Mesodermal cell (in vitro differentiated cells): Measurements from ENCODE around the gene EPB42.

Experiments used
- H3K27ac ChIP-seq: 2 replicates; pipeline ENCODE4 v1.7.0; 2013; ENCODE audit warnings: mild to moderate bottlenecking, low read depth, low read length, moderate library complexity; ENCODE audit not compliant: severe bottlenecking
- H3K36me3 ChIP-seq: 2 replicates; pipeline ENCODE4 v1.7.1; 2013; ENCODE audit warnings: mild to moderate bottlenecking, low read length, moderate library complexity; ENCODE audit not compliant: control insufficient read depth, insufficient read depth
- H3K4me1 ChIP-seq: one replicate; pipeline ENCODE4 v1.7.1; 2013; ENCODE audit warnings: mild to moderate bottlenecking, low read length; ENCODE audit not compliant: insufficient read depth, control insufficient read depth, poor library complexity, severe bottlenecking
- H3K4me3 ChIP-seq: 2 replicates; pipeline ENCODE4 v1.7.0; 2013; ENCODE audit warnings: low read length, control low read depth, mild to moderate bottlenecking; ENCODE audit not compliant: insufficient read depth, poor library complexity, severe bottlenecking; ENCODE audit errors: extremely low read depth
- H3K9me3 ChIP-seq: 2 replicates; pipeline ENCODE4 v1.7.1; 2013; ENCODE audit warnings: mild to moderate bottlenecking, low read length, moderate library complexity; ENCODE audit not compliant: control insufficient read depth
- WGBS, 2 experiments: methylation state at CpG; one replicate each; pipeline ENCODE4 v1.1.5; 2013; ENCODE audit warnings: missing lambda C conversion rate in 2 of 2; ENCODE audit not compliant: insufficient coverage in 2 of 2; 5-methylcytosine and 5-hydroxymethylcytosine counted together

EPB42 gene

GRCh38 chr15:43253431-43254403, 32.9 kb upstream of the EPB42 start:
- Histone ChIP-seq H3K36me3 (no peaks in the 10 kb centered on the region), H3K27ac (no peak overlapping the region), H3K9me3 (no peaks in the 10 kb centered on the region), H3K4me3 (no peak overlapping the region), H3K4me1 (no peaks in the 10 kb centered on the region)
- 82 to 90% methylated on average over 8 to 14 of the region's 15 CpGs for WGBS, 2 experiments

DNA sequence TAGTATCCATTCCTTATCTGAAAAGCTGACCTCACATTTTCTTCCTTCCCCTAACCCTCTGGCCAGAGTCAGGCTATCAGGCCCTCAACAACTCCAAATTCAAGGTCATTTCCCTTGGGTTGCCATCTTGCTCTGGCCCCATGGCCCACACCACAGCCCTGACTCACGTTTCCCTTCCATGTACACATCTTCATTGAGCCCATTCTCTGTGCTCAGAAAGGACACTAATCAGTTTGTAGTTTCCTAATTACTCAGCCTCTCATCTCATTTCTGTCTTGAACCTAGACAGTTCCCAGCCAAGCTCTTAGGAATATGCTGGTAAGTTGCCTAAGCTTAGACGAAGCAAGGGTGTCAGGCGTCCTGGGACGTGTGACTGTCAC, 31.0 kb upstream of the EPB42 start:
- H3K4me3 ChIP-seq = no peak overlapping the region
- no peaks in the 10 kb centered on the region for H3K36me3 ChIP-seq
- H3K27ac ChIP-seq = no peak overlapping the region
- WGBS, 2 experiments = 94 to 95% methylated on average over 4 of the region's 4 CpGs
- H3K4me1 ChIP-seq = no peaks in the 10 kb centered on the region
- no peaks in the 10 kb centered on the region for H3K9me3 ChIP-seq

- Histone ChIP-seq H3K4me1 (no peaks in the 10 kb centered on the region), H3K36me3 (no peaks in the 10 kb centered on the region), H3K9me3 (no peaks in the 10 kb centered on the region), H3K27ac (no peak overlapping the region), H3K4me3 (no peak overlapping the region)
- WGBS, 2 experiments = 85 to 89% methylated on average over 7 to 8 of the region's 8 CpGs
Measured at GRCh38 chr15:43251185-43251870, 30.5 kb upstream of the EPB42 start.

DNA sequence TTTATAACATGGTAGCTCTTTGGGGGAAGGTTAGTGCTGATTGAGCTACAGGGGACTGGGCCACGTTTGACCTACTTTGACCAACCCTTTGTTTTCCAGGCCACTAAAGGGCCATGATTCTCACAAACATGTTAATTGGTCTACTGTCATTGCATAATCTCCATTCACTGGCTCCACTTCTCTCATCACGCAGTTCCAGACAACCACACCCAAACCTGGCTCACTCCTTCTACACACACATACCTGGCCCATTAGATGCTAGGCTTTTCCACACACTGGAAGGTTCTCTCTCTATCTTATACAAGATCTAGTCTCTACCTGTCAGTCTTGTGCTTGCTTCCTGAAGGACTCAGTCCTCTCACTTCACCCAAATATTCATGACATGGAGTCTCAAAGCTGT, 30.0 kb upstream of the EPB42 start:
- Histone ChIP-seq H3K9me3 (no peaks in the 10 kb centered on the region), H3K4me3 (no peak overlapping the region), H3K36me3 (no peaks in the 10 kb centered on the region), H3K4me1 (no peaks in the 10 kb centered on the region), H3K27ac (no peak overlapping the region)
- 90 to 95% methylated on average over 2 of the region's 2 CpGs for WGBS, 2 experiments

- H3K36me3 ChIP-seq = no peaks in the 10 kb centered on the region
- no peak overlapping the region for H3K4me3 ChIP-seq
- WGBS, 2 experiments = 63 to 73% methylated on average over 5 of the region's 5 CpGs
- H3K4me1 ChIP-seq = no peaks in the 10 kb centered on the region
- H3K9me3 ChIP-seq = no peaks in the 10 kb centered on the region
- no peak overlapping the region for H3K27ac ChIP-seq
Measured at GRCh38 chr15:43249699-43250203, 28.9 kb upstream of the EPB42 start.

- Histone ChIP-seq H3K9me3 (no peaks in the 10 kb centered on the region), H3K27ac (no peak overlapping the region), H3K36me3 (no peaks in the 10 kb centered on the region), H3K4me1 (no peaks in the 10 kb centered on the region), H3K4me3 (no peak overlapping the region)
- 67% methylated on average over 1 of the region's 2 CpGs; no CpG with 5 or more reads in 1 of the 2 experiments for WGBS, 2 experiments
Measured at GRCh38 chr15:43249236-43249635, 28.4 kb upstream of the EPB42 start.

DNA sequence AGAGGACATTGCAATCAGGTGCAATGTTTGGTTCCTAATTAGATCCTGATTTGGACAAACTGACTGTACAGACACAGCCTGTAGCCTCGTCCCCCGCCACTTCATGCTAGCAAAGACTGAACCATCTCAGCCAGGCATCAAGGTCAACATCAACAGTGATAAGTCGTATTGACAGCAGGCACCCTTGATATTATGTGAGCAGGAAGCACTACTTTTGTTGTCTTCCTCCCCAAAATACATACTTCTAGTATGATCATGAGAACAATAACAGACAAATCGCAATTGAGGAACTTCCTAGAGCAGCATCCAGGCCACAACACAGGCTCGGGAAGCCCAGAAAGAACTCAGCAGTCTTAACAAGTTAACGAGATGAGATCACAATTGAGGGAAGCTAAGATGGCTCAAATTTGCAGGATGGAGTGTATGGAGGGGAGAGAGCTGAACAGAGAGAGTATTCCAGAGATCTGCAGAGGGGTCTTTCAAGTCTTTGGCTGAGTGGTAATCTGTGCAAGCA, 25.5 kb upstream of the EPB42 start:
- Histone ChIP-seq H3K4me3 (no peak overlapping the region), H3K4me1 (no peaks in the 10 kb centered on the region), H3K27ac (no peak overlapping the region), H3K36me3 (no peaks in the 10 kb centered on the region), H3K9me3 (no peaks in the 10 kb centered on the region)
- WGBS, 2 experiments = 90 to 93% methylated on average over 5 to 6 of the region's 6 CpGs

- no peaks in the 10 kb centered on the region for H3K36me3 ChIP-seq
- 89 to 100% methylated on average over 4 of the region's 4 CpGs for WGBS, 2 experiments
- H3K4me1 ChIP-seq = no peaks in the 10 kb centered on the region
- H3K9me3 ChIP-seq = no peaks in the 10 kb centered on the region
- H3K27ac ChIP-seq = no peak overlapping the region
- no peak overlapping the region for H3K4me3 ChIP-seq
Measured at GRCh38 chr15:43244092-43244491, 23.3 kb upstream of the EPB42 start.

GRCh38 chr15:43243020-43243645, 22.3 kb upstream of the EPB42 start:
- no peaks in the 10 kb centered on the region for H3K9me3 ChIP-seq
- H3K27ac ChIP-seq = no peak overlapping the region
- H3K4me3 ChIP-seq = no peak overlapping the region
- H3K4me1 ChIP-seq = peaks cover 5% of the 10 kb centered on the region
- H3K36me3 ChIP-seq = no peaks in the 10 kb centered on the region
- 80 to 100% methylated on average over 1 to 2 of the region's 2 CpGs for WGBS, 2 experiments

- no peaks in the 10 kb centered on the region for H3K9me3 ChIP-seq
- WGBS, 2 experiments = 86 to 88% methylated on average over 4 to 5 of the region's 5 CpGs
- H3K4me1 ChIP-seq = peaks cover 5% of the 10 kb centered on the region
- no peaks in the 10 kb centered on the region for H3K36me3 ChIP-seq
- H3K27ac ChIP-seq = no peak overlapping the region
- H3K4me3 ChIP-seq = no peak overlapping the region
Measured at GRCh38 chr15:43242616-43243015, 21.8 kb upstream of the EPB42 start.
